HCT116 (cell line): ENCODE measurements around the gene EBP. TPM values are rescaled to one million over a fixed set of nuclear protein-coding genes. Genes with fewer than 3 reads are reported as not detected.

ENCODE experiments used
- ATAC-seq: fragments of 200-7000 bp; cut with Tn5 transposase; 2 replicates; pipeline ENCODE4 v1.9.1; 2020; ENCODE audit warnings: mild to moderate bottlenecking, moderate library complexity
- BruUV-seq: library from RNA; stranded (reverse); fragments of 400-500 nt; replicated peaks from 2 replicates; lab custom pipeline; 2021; lab: Mats Ljungman, UMichigan
- CTCF ChIA-PET: fragments of 300-600 bp; sonication (Branson Sonifier 250); formaldehyde crosslinking; loops from one replicate; lab custom pipeline; 2021; ENCODE audit warnings: antibody characterized with exemption; lab: Charles Lee
- POLR2A ChIA-PET: fragments of 300-600, 350-600 bp; sonication (Branson Sonifier 250); formaldehyde crosslinking; loops from one replicate; lab custom pipeline; 2021; ENCODE audit warnings: antibody characterized with exemption; lab: Charles Lee
- RAD21 ChIA-PET, 2 experiments: fragments of 300-600 bp; sonication (Branson Sonifier 250); formaldehyde crosslinking; loops; one replicate each; lab custom pipeline; 2023; ENCODE audit warnings: low total read pairs in 2 of 2; ENCODE audit not compliant: uncharacterized antibody in 2 of 2, unreplicated experiment in 2 of 2, low non-redundant PET in 1 of 2; lab: Charles Lee
- DNase-seq: peaks from one replicate; pipeline ENCODE4 v3.0.0-alpha.2; 2010; ENCODE audit warnings: low read depth, low spot score
- H2AFZ ChIP-seq: fragments of 200-600 bp; shearing (Covaris generic), sonication (generic); 2 replicates; pipeline ENCODE4 v1.6.1; 2017; ENCODE audit warnings: low read depth, mixed run types, mixed read lengths, antibody characterized with exemption, low read length; ENCODE audit not compliant: poor library complexity, severe bottlenecking
- H3K27ac ChIP-seq: 2 replicates; pipeline ENCODE4 v1.5.1; 2012; ENCODE audit warnings: low read depth, low read length
- H3K27me3 ChIP-seq: fragments of 200-600 bp; sonication (generic); 2 replicates; pipeline ENCODE4 v1.6.1; 2016; ENCODE audit warnings: mixed run types, low read length, mixed read lengths; ENCODE audit not compliant: insufficient read depth
- H3K36me3 ChIP-seq, 2 experiments: fragments of 200-500 bp in 1 of 2; fragments of 200-600 bp in 1 of 2; sonication (Bioruptor generic) in 1 of 2; sonication (generic) in 1 of 2; 2 replicates each; pipeline versions ENCODE4 v1.5.1 to v1.6.1; 2014 to 2016; ENCODE audit warnings: low read length in 2 of 2, inconsistent platforms in 1 of 2, mixed read lengths in 1 of 2, mixed run types in 1 of 2; ENCODE audit not compliant: insufficient read depth in 2 of 2, control insufficient read depth in 1 of 2
- H3K4me1 ChIP-seq, 2 experiments: fragments of 200-600 bp in 1 of 2; sonication (generic) in 1 of 2; 2 replicates each; pipeline versions ENCODE4 v1.5.1 to v1.6.1; 2012 to 2017; ENCODE audit warnings: low read length in 2 of 2, inconsistent platforms in 1 of 2, mild to moderate bottlenecking in 1 of 2, mixed read lengths in 1 of 2, mixed run types in 1 of 2, moderate library complexity in 1 of 2; ENCODE audit not compliant: insufficient read depth in 2 of 2, control insufficient read depth in 1 of 2
- H3K4me2 ChIP-seq: fragments of 200-600 bp; sonication (generic); 2 replicates; pipeline ENCODE4 v1.6.1; 2017; ENCODE audit warnings: mixed run types, low read length, mixed read lengths
- H3K4me3 ChIP-seq, 2 experiments: fragments of 200-600 bp in 1 of 2; sonication (generic) in 1 of 2; replicated peaks in 1 of 2; 2 replicates each; pipeline ENCODE4 v1.5.1; 2011 to 2016; ENCODE audit warnings: low read length in 2 of 2, control low read depth in 1 of 2, low read depth in 1 of 2, mild to moderate bottlenecking in 1 of 2, mixed read lengths in 1 of 2, mixed run types in 1 of 2
- H3K79me2 ChIP-seq: fragments of 200-600 bp; sonication (generic); 2 replicates; pipeline ENCODE4 v1.6.1; 2017; ENCODE audit warnings: mild to moderate bottlenecking, mixed run types, low read length, moderate library complexity, mixed read lengths; ENCODE audit not compliant: insufficient read depth
- H3K9ac ChIP-seq: fragments of 200-600 bp; sonication (generic); 2 replicates; pipeline ENCODE4 v1.6.1; 2016; ENCODE audit warnings: low read length, mixed read lengths
- H3K9me2 ChIP-seq: fragments of 200-600 bp; sonication (generic), shearing (Covaris generic); 2 replicates; pipeline ENCODE4 v1.6.1; 2017; ENCODE audit warnings: mixed run types, mild to moderate bottlenecking, moderate library complexity; ENCODE audit not compliant: insufficient read depth
- H3K9me3 ChIP-seq, 2 experiments: fragments of 200-500 bp in 1 of 2; fragments of 200-600 bp in 1 of 2; sonication (Bioruptor generic) in 1 of 2; sonication (generic) in 1 of 2; 2 replicates each; pipeline ENCODE4 v1.6.1; 2014 to 2017; ENCODE audit warnings: low read length in 2 of 2, mixed read lengths in 2 of 2, inconsistent platforms in 1 of 2, low read depth in 1 of 2, mild to moderate bottlenecking in 1 of 2, mixed run types in 1 of 2, moderate library complexity in 1 of 2; ENCODE audit not compliant: control insufficient read depth in 1 of 2, insufficient read depth in 1 of 2
- H4K20me1 ChIP-seq: fragments of 200-600 bp; sonication (generic), shearing (Covaris generic); 2 replicates; pipeline ENCODE4 v1.6.1; 2017; ENCODE audit warnings: mixed run types, mild to moderate bottlenecking, moderate library complexity; ENCODE audit not compliant: insufficient read depth
- ATF3 ChIP-seq: IDR thresholded peaks from 2 replicates; pipeline ENCODE4 v1.6.1; 2012
- CEBPB ChIP-seq: IDR thresholded peaks from 2 replicates; pipeline ENCODE4 v1.6.1; 2012; ENCODE audit warnings: low read depth
- EGR1 ChIP-seq: IDR thresholded peaks from 2 replicates; pipeline ENCODE4 v1.6.1; 2012; ENCODE audit warnings: low read depth
- FOSL1 ChIP-seq: IDR thresholded peaks from 2 replicates; pipeline ENCODE4 v1.6.1; 2012; ENCODE audit warnings: low read depth
- JUND ChIP-seq: IDR thresholded peaks from 2 replicates; pipeline ENCODE4 v1.6.1; 2012
- POLR2A ChIP-seq: IDR thresholded peaks from 2 replicates; pipeline ENCODE4 v1.7.0; 2011; ENCODE audit warnings: borderline replicate concordance; ENCODE audit not compliant: insufficient read depth, insufficient read length; ENCODE audit errors: extremely low read depth
- POLR2AphosphoS5 ChIP-seq: IDR thresholded peaks from 2 replicates; pipeline ENCODE4 v1.6.1; 2011; ENCODE audit warnings: mild to moderate bottlenecking, low read depth, low read length, moderate library complexity
- RAD21 ChIP-seq: IDR thresholded peaks from 2 replicates; pipeline ENCODE4 v1.6.1; 2012; ENCODE audit warnings: low read depth, mild to moderate bottlenecking
- REST ChIP-seq: IDR thresholded peaks from 2 replicates; pipeline ENCODE4 v1.6.1; 2012; ENCODE audit warnings: low read depth
- SIN3A ChIP-seq: IDR thresholded peaks from 2 replicates; pipeline ENCODE4 v1.6.1; 2012; ENCODE audit warnings: low read depth
- SP1 ChIP-seq: IDR thresholded peaks from 2 replicates; pipeline ENCODE4 v1.6.1; 2012; ENCODE audit warnings: low read depth
- SRF ChIP-seq: IDR thresholded peaks from 2 replicates; pipeline ENCODE4 v1.6.1; 2012; ENCODE audit warnings: low read depth
- TCF7L2 ChIP-seq: IDR thresholded peaks from 2 replicates; pipeline ENCODE4 v1.7.0; 2011; ENCODE audit warnings: borderline replicate concordance, inconsistent platforms; ENCODE audit not compliant: insufficient read depth, insufficient read length; ENCODE audit errors: extremely low read depth
- intact Hi-C: fragments of 100-400 bp; cut with micrococcal nuclease; formaldehyde crosslinking; loops from 2 replicates; pipeline ENCODE4 v1.10.0; 2022
- total RNA-seq: library from RNA; stranded (reverse); gene quantifications from one replicate; pipeline ENCODE4 v1.2.1, GENCODE V29; 2021; ENCODE audit not compliant: unreplicated experiment

Gene EBP
- total RNA-seq, 1 experiment from 2014 or later = 93.8 TPM

- Histone ChIP-seq H3K27me3 (no peaks in the 10 kb centered on the region), H3K9me2 (no peaks in the 10 kb centered on the region), H3K4me3 (peak overlapping the region in 1 of 2 experiments; percentile 30; a peak in 2 of 4 replicates), H3K27ac (peak overlapping the region; percentile 48), H2AFZ (peak overlapping the region; percentile 40), H3K36me3 (no peaks in the 10 kb centered on the region), H4K20me1 (no peaks in the 10 kb centered on the region), H3K9me3 (no peaks in the 10 kb centered on the region), H3K79me2 (no peaks in the 10 kb centered on the region), H3K9ac (peak overlapping the region; percentile 40; the same call in 1 of the 2 replicates), H3K4me1 (peaks cover 12 to 37% of the 10 kb centered on the region in 2 experiments), H3K4me2 (peak overlapping the region; percentile 71)
- ChIA-PET RAD21 (no interaction called here), POLR2A (no interaction called here), CTCF (no interaction called here)
- no peak for TF ChIP-seq CEBPB
- TF ChIP-seq TCF7L2 = no peak
- TF ChIP-seq RAD21 = no peak
- TF ChIP-seq POLR2AphosphoS5 = no peak
- no peak for TF ChIP-seq ATF3
- TF ChIP-seq REST = no peak
- no peak for TF ChIP-seq POLR2A
- TF ChIP-seq SP1 = no peak
- no peak for TF ChIP-seq FOSL1
- TF ChIP-seq SRF = no peak
- no peak for TF ChIP-seq JUND
- no peak for TF ChIP-seq EGR1
- no peak for TF ChIP-seq SIN3A
- ATAC-seq = peak; percentile 80
- BruUV-seq = no TSS peak
- DNase-seq = no peak
- intact Hi-C loops = loop anchor here (10.0 kb wide), 2 partner anchors 644 to 934 kb away; partner anchors contain the start of gene ARAF
Observed at GRCh38 chrX:48498374-48498809, 23.2 kb upstream of the EBP start.
